ENCODE data around the gene PRAME.

Gene PRAME

DNA sequence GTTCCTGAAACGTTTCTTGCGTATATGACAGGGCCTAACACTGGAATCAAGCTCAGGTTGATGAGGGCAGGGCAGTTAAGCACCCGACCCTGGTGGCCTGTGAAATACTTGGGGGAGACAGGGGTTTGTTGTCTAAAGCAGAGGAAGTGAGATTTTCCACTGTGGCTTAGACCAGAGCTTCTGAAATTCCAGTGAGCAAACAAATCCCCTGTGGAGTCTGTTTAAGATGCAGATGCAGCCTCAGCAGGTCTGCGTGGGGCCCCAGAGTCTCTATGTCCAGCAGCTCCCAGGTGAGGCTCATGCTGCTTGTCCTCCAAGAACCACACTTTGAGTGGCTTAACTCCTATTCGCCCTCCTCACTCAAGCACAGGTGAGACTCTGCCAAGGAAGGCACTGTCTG, 39.1 kb upstream of the PRAME start:
- H3K9me3 ChIP-seq (ENCODE audit: control insufficient read depth, insufficient read depth, low read depth, low read length) = no peaks in the 10 kb centered on the region

DNA sequence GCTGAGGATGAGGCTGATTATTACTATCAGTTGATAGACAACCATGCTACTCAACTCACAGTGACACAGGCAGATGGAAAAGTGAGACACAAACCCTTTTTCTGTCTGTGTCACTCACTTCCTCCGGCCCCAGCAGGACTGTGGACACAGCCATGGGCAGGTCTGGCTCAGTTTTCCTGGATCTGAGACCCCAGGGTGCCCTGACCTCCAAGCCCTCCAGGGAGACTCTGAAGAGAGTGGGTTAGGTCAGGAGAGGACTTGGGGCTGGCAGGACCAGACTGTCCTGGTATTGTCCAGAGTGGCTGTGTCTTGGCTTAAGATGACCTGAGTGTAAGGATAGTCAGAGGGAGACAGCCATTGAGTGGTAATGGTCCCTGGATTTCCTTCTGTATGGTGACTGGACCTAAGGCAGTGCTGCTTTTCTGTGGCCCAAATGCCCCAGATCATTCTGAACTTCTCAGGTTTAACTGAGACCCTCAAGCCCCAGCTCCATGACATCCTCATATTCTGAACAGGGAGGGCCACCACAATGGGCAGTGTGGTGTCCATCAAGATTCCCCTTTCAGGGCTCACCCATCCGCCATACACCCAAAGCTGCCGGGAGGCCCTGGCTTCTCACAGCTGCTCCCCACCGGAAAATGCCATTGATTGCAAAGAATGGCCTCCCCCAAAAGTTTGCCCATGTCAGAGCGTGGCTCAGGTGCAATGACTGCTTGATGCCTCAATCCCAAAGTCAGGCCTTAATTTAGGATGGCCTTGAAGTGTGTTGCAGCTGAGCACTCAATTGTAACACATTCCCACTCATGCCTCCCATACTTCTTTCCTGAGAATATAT, 36.2 kb upstream of the PRAME start:
- Histone ChIP-seq H3K4me1 (ENCODE audit: control insufficient read depth, insufficient read depth, low read length) (no peaks in the 10 kb centered on the region), H3K9me3 (ENCODE audit: control insufficient read depth, insufficient read depth, low read depth, low read length) (no peaks in the 10 kb centered on the region), H3K36me3 (ENCODE audit: control insufficient read depth in 2 of 2, insufficient read depth in 1 of 2, low read length in 2 of 2) (no peaks in the 10 kb centered on the region), H3K4me3 (ENCODE audit: low read depth, low read length) (no peak overlapping the region), H3K27ac (ENCODE audit: extremely low read depth, low read depth, low read length) (no peak overlapping the region)
- TF ChIP-seq, protein P1, sequence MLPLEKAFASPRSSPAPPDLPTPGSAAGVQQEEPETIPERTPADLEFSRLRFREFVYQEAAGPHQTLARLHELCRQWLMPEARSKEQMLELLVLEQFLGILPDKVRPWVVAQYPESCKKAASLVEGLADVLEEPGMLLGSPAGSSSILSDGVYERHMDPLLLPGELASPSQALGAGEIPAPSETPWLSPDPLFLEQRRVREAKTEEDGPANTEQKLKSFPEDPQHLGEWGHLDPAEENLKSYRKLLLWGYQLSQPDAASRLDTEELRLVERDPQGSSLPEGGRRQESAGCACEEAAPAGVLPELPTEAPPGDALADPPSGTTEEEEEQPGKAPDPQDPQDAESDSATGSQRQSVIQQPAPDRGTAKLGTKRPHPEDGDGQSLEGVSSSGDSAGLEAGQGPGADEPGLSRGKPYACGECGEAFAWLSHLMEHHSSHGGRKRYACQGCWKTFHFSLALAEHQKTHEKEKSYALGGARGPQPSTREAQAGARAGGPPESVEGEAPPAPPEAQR (tag by site-specific recombination; IDR thresholded peaks at IDR 0.05) = no peak
- TF ChIP-seq ZBTB8A (tag by site-specific recombination; IDR thresholded peaks at IDR 0.05) (no peak), ZNF175 (tag by site-specific recombination; IDR thresholded peaks at IDR 0.05) (no peak), ZNF610 (tag by site-specific recombination; IDR thresholded peaks at IDR 0.05; ENCODE audit: borderline replicate concordance) (no peak), ZNF707 (tag by site-specific recombination; IDR thresholded peaks at IDR 0.05) (no peak), KLF10 (tag by site-specific recombination; IDR thresholded peaks at IDR 0.05) (no peak), ZNF768 (tag by site-specific recombination; IDR thresholded peaks at IDR 0.05) (no peak), RBAK (tag by site-specific recombination; IDR thresholded peaks at IDR 0.05) (no peak)
- TF ChIP-seq, protein P2, sequence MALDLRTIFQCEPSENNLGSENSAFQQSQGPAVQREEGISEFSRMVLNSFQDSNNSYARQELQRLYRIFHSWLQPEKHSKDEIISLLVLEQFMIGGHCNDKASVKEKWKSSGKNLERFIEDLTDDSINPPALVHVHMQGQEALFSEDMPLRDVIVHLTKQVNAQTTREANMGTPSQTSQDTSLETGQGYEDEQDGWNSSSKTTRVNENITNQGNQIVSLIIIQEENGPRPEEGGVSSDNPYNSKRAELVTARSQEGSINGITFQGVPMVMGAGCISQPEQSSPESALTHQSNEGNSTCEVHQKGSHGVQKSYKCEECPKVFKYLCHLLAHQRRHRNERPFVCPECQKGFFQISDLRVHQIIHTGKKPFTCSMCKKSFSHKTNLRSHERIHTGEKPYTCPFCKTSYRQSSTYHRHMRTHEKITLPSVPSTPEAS (tag by site-specific recombination; IDR thresholded peaks at IDR 0.05) = no peak
- ChIA-PET CTCF (interaction anchor here (0.8 to 2.5 kb wide), 6 partner anchors 7 to 174 kb away, joined by 3 to 11 read pairs (median 4); no protein-coding TSS in a partner anchor), POLR2A (no interaction called here)

More for the DNA sequence above, 39.1 kb upstream of the PRAME start:
- Histone ChIP-seq H3K4me3 (ENCODE audit: low read depth, low read length) (no peak overlapping the region), H3K4me1 (ENCODE audit: control insufficient read depth, insufficient read depth, low read length) (no peaks in the 10 kb centered on the region), H3K27ac (ENCODE audit: extremely low read depth, low read depth, low read length) (no peak overlapping the region), H3K36me3 (ENCODE audit: control insufficient read depth in 2 of 2, insufficient read depth in 1 of 2, low read length in 2 of 2) (no peaks in the 10 kb centered on the region)
- CTCF ChIA-PET = interaction anchor here (0.5 to 6.5 kb wide), 6 partner anchors 10 to 198 kb away, joined by 3 to 46 read pairs (median 4); no protein-coding TSS in a partner anchor
- POLR2A ChIA-PET = no interaction called here
- TF ChIP-seq, protein P3, sequence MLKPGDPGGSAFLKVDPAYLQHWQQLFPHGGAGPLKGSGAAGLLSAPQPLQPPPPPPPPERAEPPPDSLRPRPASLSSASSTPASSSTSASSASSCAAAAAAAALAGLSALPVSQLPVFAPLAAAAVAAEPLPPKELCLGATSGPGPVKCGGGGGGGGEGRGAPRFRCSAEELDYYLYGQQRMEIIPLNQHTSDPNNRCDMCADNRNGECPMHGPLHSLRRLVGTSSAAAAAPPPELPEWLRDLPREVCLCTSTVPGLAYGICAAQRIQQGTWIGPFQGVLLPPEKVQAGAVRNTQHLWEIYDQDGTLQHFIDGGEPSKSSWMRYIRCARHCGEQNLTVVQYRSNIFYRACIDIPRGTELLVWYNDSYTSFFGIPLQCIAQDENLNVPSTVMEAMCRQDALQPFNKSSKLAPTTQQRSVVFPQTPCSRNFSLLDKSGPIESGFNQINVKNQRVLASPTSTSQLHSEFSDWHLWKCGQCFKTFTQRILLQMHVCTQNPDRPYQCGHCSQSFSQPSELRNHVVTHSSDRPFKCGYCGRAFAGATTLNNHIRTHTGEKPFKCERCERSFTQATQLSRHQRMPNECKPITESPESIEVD (tag by site-specific recombination; IDR thresholded peaks at IDR 0.05) = no peak
- TF ChIP-seq ZNF777 (tag by site-specific recombination; IDR thresholded peaks at IDR 0.05; ENCODE audit: borderline replicate concordance) (no peak), ZSCAN16 (tag by site-specific recombination; IDR thresholded peaks at IDR 0.05) (no peak), PRDM1 (tag by site-specific recombination; IDR thresholded peaks at IDR 0.05) (no peak), SETDB1 (IDR thresholded peaks at IDR 0.05; ENCODE audit: insufficient read length, low read length) (no peak), GLIS1 (tag by site-specific recombination; IDR thresholded peaks at IDR 0.05) (no peak), ZNF549 (tag by site-specific recombination; IDR thresholded peaks at IDR 0.05) (no peak), ZNF514 (tag by site-specific recombination; IDR thresholded peaks at IDR 0.05) (no peak), SALL2 (tag by site-specific recombination; IDR thresholded peaks at IDR 0.05; ENCODE audit: borderline replicate concordance) (no peak), ZBTB21 (tag by site-specific recombination; IDR thresholded peaks at IDR 0.05) (no peak), WT1 (tag by site-specific recombination; IDR thresholded peaks at IDR 0.05) (no peak)
- TF ChIP-seq, protein P4, sequence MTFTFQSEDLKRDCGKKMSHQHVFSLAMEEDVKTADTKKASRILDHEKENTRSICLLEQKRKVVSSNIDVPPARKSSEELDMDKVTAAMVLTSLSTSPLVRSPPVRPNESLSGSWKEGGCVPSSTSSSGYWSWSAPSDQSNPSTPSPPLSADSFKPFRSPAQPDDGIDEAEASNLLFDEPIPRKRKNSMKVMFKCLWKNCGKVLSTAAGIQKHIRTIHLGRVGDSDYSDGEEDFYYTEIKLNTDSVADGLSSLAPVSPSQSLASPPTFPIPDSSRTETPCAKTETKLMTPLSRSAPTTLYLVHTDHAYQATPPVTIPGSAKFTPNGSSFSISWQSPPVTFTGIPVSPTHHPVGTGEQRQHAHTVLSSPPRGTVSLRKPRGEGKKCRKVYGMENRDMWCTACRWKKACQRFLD (tag by site-specific recombination; IDR thresholded peaks at IDR 0.05) = no peak
